Neuronal stem cell (in vitro differentiated cells): ENCODE data around the gene RFPL1.
A peak's percentile ranks its signal among the peaks of the same experiment; 100 is the strongest.

ENCODE experiments used
- DNase-seq: peaks from one replicate; pipeline ENCODE4 v3.0.0-alpha.2; 2013; ENCODE audit warnings: low spot score
- H2AFZ ChIP-seq: one replicate; pipeline ENCODE4 v1.6.1; 2013; ENCODE audit warnings: mild to moderate bottlenecking, low read length, inconsistent platforms
- H2AK5ac ChIP-seq: 2 replicates; pipeline ENCODE4 v1.6.1; 2013; ENCODE audit warnings: low read depth, mild to moderate bottlenecking, inconsistent platforms, low read length, moderate library complexity, mixed read lengths
- H2BK120ac ChIP-seq: 2 replicates; pipeline ENCODE4 v1.6.1; 2013; ENCODE audit warnings: low read depth, mild to moderate bottlenecking, inconsistent platforms, low read length, moderate library complexity, mixed read lengths
- H2BK12ac ChIP-seq: one replicate; pipeline ENCODE4 v1.6.1; 2013; ENCODE audit warnings: low read length, inconsistent platforms
- H2BK15ac ChIP-seq: 2 replicates; pipeline ENCODE4 v1.6.1; 2013; ENCODE audit warnings: mild to moderate bottlenecking, low read length, inconsistent platforms, mixed read lengths
- H2BK5ac ChIP-seq: one replicate; pipeline ENCODE4 v1.6.1; 2013; ENCODE audit warnings: inconsistent platforms, mild to moderate bottlenecking, low read length, moderate library complexity
- H3K14ac ChIP-seq: one replicate; pipeline ENCODE4 v1.6.1; 2013; ENCODE audit warnings: low read length, inconsistent platforms
- H3K18ac ChIP-seq: 2 replicates; pipeline ENCODE4 v1.6.1; 2013; ENCODE audit warnings: low read length, inconsistent platforms
- H3K23ac ChIP-seq: 2 replicates; pipeline ENCODE4 v1.6.1; 2013; ENCODE audit warnings: low read depth, mild to moderate bottlenecking, mixed read lengths, low read length, inconsistent platforms; ENCODE audit not compliant: poor library complexity
- H3K27ac ChIP-seq: replicated peaks from 3 replicates; pipeline ENCODE4 v1.5.1; 2013; ENCODE audit warnings: low read length, inconsistent platforms
- H3K27me3 ChIP-seq, 3 experiments: 2 replicates each; pipeline ENCODE4 v1.6.1; 2013; ENCODE audit warnings: low read length in 3 of 3, mild to moderate bottlenecking in 2 of 3, inconsistent platforms in 1 of 3, low read depth in 1 of 3, mixed read lengths in 1 of 3, moderate library complexity in 1 of 3; ENCODE audit not compliant: control insufficient read depth in 3 of 3, insufficient read depth in 3 of 3
- H3K36me3 ChIP-seq, 2 donors: replicated peaks in 1 of 2; 2 replicates each; pipeline ENCODE4 v1.6.1; 2013; ENCODE audit warnings: low read length in 2 of 2; ENCODE audit not compliant: control insufficient read depth in 2 of 2, insufficient read depth in 2 of 2
- H3K4ac ChIP-seq: 2 replicates; pipeline ENCODE4 v1.6.1; 2013; ENCODE audit warnings: inconsistent platforms, mild to moderate bottlenecking, low read length, moderate library complexity
- H3K4me1 ChIP-seq, 2 donors: 1 replicate in 1 of 2; 2 replicates in 1 of 2; pipeline ENCODE4 v1.6.1; 2013; ENCODE audit warnings: low read length in 2 of 2, low read depth in 1 of 2; ENCODE audit not compliant: control insufficient read depth in 2 of 2, insufficient read depth in 1 of 2
- H3K4me2 ChIP-seq: one replicate; pipeline ENCODE4 v1.6.1; 2013; ENCODE audit warnings: mild to moderate bottlenecking, low read length, inconsistent platforms; ENCODE audit not compliant: insufficient read depth, poor library complexity, severe bottlenecking
- H3K4me3 ChIP-seq, 2 donors: 2 replicates each; pipeline ENCODE4 v1.5.1; 2013; ENCODE audit warnings: low read length in 2 of 2, mild to moderate bottlenecking in 2 of 2, inconsistent platforms in 1 of 2, moderate library complexity in 1 of 2
- H3K79me1 ChIP-seq: one replicate; pipeline ENCODE4 v1.6.1; 2013; ENCODE audit warnings: low read depth, mild to moderate bottlenecking, inconsistent platforms, low read length, moderate library complexity
- H3K9ac ChIP-seq: one replicate; pipeline ENCODE4 v1.6.1; 2013; ENCODE audit warnings: mild to moderate bottlenecking, low read depth, low read length, inconsistent platforms; ENCODE audit not compliant: poor library complexity
- H3K9me3 ChIP-seq, 2 donors: replicated peaks in 1 of 2; 2 replicates each; pipeline versions ENCODE3 to v1.6.1; 2013; ENCODE audit warnings: low read length in 2 of 2, mild to moderate bottlenecking in 2 of 2, inconsistent platforms in 1 of 2, low read depth in 1 of 2, mixed read lengths in 1 of 2, moderate library complexity in 1 of 2; ENCODE audit not compliant: control insufficient read depth in 2 of 2, insufficient read depth in 1 of 2
- H4K8ac ChIP-seq: one replicate; pipeline ENCODE4 v1.6.1; 2013; ENCODE audit warnings: low read depth, mild to moderate bottlenecking, inconsistent platforms, low read length, moderate library complexity
- H4K91ac ChIP-seq: one replicate; pipeline ENCODE4 v1.6.1; 2013; ENCODE audit warnings: low read length, low read depth, mild to moderate bottlenecking, inconsistent platforms; ENCODE audit not compliant: poor library complexity
- WGBS, 2 donors: extraction: QIAGEN DNeasy Blood & Tissue Kit; methylation state at CpG; one replicate each; pipeline ENCODE4 v1.1.7; 2013; ENCODE audit warnings: missing lambda C conversion rate in 2 of 2, mixed read lengths in 1 of 2; ENCODE audit not compliant: insufficient read length in 2 of 2, insufficient replicate concordance in 1 of 2; ENCODE audit errors: extremely low coverage in 2 of 2; 5-methylcytosine and 5-hydroxymethylcytosine counted together

The RFPL1 gene

DNA sequence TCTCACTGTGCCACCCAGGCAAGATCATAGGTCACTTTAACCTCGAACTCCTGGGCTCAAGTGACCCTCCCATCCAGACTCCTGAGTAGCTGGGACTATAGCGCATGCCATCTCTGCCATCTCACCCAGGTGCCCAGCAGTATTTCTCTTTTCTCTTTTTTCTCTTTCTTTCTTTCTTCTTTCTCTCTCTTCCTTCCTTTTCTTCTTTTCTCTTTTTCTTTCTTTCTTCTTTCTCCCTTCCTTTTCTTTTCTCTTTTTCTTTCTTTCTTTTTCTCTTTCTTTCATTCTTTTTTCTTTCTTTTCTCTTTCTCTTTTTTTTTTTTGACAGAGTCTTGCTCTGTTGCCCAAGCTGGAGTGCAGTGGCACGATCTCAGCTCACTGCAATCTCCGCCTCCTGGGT is 13.5 kb downstream of the RFPL1 start:
- no peak overlapping the region for H3K4me2 ChIP-seq
- no peak overlapping the region for H2BK15ac ChIP-seq
- no peak overlapping the region for H3K14ac ChIP-seq
- no peak overlapping the region for H3K4ac ChIP-seq
- no peaks in the 10 kb centered on the region for H3K36me3 ChIP-seq
- H3K27me3 ChIP-seq, result peaks cover 0 to 4% (median 0%) of the 10 kb centered on the region in 3 experiments
- no peak overlapping the region for H3K23ac ChIP-seq
- H4K91ac ChIP-seq, result no peak overlapping the region
- H3K4me3 ChIP-seq, result no peak overlapping the region
- no peak overlapping the region for H2BK120ac ChIP-seq
- H2AK5ac ChIP-seq, result no peak overlapping the region
- no peak overlapping the region for H3K27ac ChIP-seq
- no peaks in the 10 kb centered on the region for H3K79me1 ChIP-seq
- no peak overlapping the region for H2AFZ ChIP-seq
- H3K4me1 ChIP-seq, result peaks cover 6 to 9% of the 10 kb centered on the region in 2 donors
- H3K9ac ChIP-seq, result no peak overlapping the region
- H4K8ac ChIP-seq, result no peak overlapping the region
- WGBS, 2 donors, result no CpG with 5 or more reads among the region's 4 CpGs
- no peak overlapping the region for H2BK5ac ChIP-seq
- no peak for DNase-seq
- H3K9me3 ChIP-seq, result no peaks in the 10 kb centered on the region
- no peak overlapping the region for H2BK12ac ChIP-seq
- no peak overlapping the region for H3K18ac ChIP-seq

DNA sequence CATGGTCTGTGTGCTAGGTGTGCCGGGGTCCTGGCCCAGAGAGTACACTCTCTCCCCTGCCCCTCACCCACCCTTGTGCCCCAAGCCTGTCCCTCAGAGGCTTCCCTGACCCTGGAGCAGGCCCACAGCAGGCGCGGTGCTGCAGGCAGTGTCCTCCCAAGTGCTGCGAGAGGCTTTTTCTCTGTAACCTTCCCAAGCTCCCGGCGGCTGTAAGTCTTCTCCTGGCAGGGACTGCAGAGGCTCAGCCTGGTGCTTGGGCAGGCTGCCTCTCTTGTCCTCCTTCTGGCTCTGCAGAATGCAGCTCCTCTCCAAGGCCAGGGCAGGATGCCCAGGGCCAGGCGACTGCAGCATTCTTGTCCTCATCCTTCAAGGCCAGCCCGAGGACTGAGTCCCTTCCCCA is 15.9 kb downstream of the RFPL1 start:
- no peaks in the 10 kb centered on the region for H3K36me3 ChIP-seq
- no peak overlapping the region for H2AK5ac ChIP-seq
- H3K4me3 ChIP-seq, result no peak overlapping the region
- WGBS, 2 donors, result no CpG with 5 or more reads among the region's 8 CpGs
- H3K9me3 ChIP-seq, result no peaks in the 10 kb centered on the region
- no peaks in the 10 kb centered on the region for H3K79me1 ChIP-seq
- H4K8ac ChIP-seq, result peak overlapping the region; percentile 30
- H3K18ac ChIP-seq, result peak overlapping the region; percentile 81
- peaks cover 9 to 10% of the 10 kb centered on the region in 2 donors for H3K4me1 ChIP-seq
- no peak overlapping the region for H2BK15ac ChIP-seq
- H3K4me2 ChIP-seq, result no peak overlapping the region
- no peak overlapping the region for H3K27ac ChIP-seq
- H2AFZ ChIP-seq, result no peak overlapping the region
- H3K9ac ChIP-seq, result no peak overlapping the region
- H3K27me3 ChIP-seq, result peaks cover 0 to 4% (median 0%) of the 10 kb centered on the region in 3 experiments
- no peak overlapping the region for H3K4ac ChIP-seq
- H3K23ac ChIP-seq, result peak overlapping the region; percentile 25
- no peak overlapping the region for H2BK5ac ChIP-seq
- no peak overlapping the region for H4K91ac ChIP-seq
- peak overlapping the region; percentile 11 for H3K14ac ChIP-seq
- H2BK12ac ChIP-seq, result no peak overlapping the region
- DNase-seq, result no peak
- H2BK120ac ChIP-seq, result no peak overlapping the region

DNA sequence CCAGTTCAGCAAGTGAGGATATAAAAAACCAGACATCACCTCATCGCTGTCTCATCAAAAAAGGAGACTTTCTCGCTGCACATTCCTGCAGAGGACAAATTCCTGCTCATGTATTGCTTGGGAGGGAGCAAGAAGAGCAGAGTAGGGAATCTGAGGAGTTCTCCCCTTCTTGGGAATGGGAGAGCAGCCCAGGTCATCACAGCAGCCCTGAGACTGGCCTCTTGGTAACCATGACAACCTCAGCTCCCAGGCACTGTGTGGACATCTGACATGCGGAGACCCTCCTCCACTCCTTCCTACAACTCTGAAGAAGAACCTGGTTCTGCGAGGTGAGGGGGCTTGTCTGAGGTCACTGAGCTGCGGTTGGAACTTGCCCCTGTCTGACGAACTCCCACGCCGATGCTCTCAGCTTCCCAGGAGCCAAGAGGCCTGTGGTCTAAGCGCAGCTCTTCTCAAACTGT is 17.9 kb downstream of the RFPL1 start:
- Histone ChIP-seq H3K27ac (peak overlapping the region; percentile 65), H3K14ac (no peak overlapping the region), H2BK5ac (peak overlapping the region; percentile 19), H3K4ac (no peak overlapping the region), H3K9me3 (no peaks in the 10 kb centered on the region), H3K4me2 (peak overlapping the region; percentile 45), H3K27me3 (peaks cover 0 to 4% (median 0%) of the 10 kb centered on the region in 3 experiments), H3K4me3 (no peak overlapping the region), H2BK12ac (no peak overlapping the region), H2AFZ (peak overlapping the region; percentile 17), H2BK15ac (no peak overlapping the region), H3K23ac (no peak overlapping the region), H2AK5ac (no peak overlapping the region), H4K8ac (no peak overlapping the region), H3K79me1 (no peaks in the 10 kb centered on the region), H3K4me1 (peaks cover 9 to 16% of the 10 kb centered on the region in 2 donors), H3K9ac (no peak overlapping the region), H3K36me3 (no peaks in the 10 kb centered on the region), H4K91ac (no peak overlapping the region), H2BK120ac (no peak overlapping the region), H3K18ac (peak overlapping the region; percentile 63)
- no CpG with 5 or more reads among the region's 9 CpGs for WGBS, 2 donors
- DNase-seq, result no peak

DNA sequence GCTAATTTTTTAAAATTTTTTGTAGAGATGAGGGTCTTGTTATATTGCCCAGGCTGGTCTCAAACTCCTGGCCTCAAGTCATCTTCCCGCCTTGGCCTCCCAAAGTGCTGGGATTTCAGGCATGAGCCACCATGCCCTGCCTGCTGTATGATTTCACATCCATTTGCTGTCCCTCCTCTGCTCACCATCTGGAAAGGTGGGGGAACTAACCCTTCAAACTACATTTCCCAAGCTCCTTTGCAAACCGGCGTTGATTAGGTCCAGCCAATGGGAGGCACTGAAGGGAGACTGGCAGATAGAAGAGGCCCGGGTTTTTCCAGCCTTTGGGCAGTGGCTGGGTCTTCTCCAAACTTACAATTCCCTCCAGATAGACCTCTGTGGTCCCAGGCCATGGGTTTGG is 19.3 kb downstream of the RFPL1 start:
- peak overlapping the region; percentile 82 for H2AFZ ChIP-seq
- H3K27me3 ChIP-seq, result peaks cover 0 to 4% (median 0%) of the 10 kb centered on the region in 3 experiments
- H4K91ac ChIP-seq, result no peak overlapping the region
- H3K4me1 ChIP-seq, result peaks cover 9 to 16% of the 10 kb centered on the region in 2 donors
- peak; percentile 62 for DNase-seq
- WGBS, 2 donors, result no CpG with 5 or more reads among the region's 4 CpGs
- H3K79me1 ChIP-seq, result peaks cover 1% of the 10 kb centered on the region
- H3K9ac ChIP-seq, result no peak overlapping the region
- no peak overlapping the region for H4K8ac ChIP-seq
- H2BK12ac ChIP-seq, result no peak overlapping the region
- H3K27ac ChIP-seq, result no peak overlapping the region
- no peaks in the 10 kb centered on the region for H3K36me3 ChIP-seq
- H3K4me3 ChIP-seq, result no peak overlapping the region
- H3K4me2 ChIP-seq, result no peak overlapping the region
- no peaks in the 10 kb centered on the region for H3K9me3 ChIP-seq
- H3K14ac ChIP-seq, result no peak overlapping the region
- H2BK5ac ChIP-seq, result no peak overlapping the region
- H2BK15ac ChIP-seq, result peak overlapping the region; percentile 93
- no peak overlapping the region for H3K23ac ChIP-seq
- H3K4ac ChIP-seq, result no peak overlapping the region
- H3K18ac ChIP-seq, result no peak overlapping the region
- H2AK5ac ChIP-seq, result no peak overlapping the region
- no peak overlapping the region for H2BK120ac ChIP-seq
